Liver (tissue), 9 donors: Measurements from ENCODE around the gene NQO2. TPM values are rescaled to one million over a fixed set of nuclear protein-coding genes. Genes with fewer than 3 reads are reported as not detected.

Source experiments
- DNase-seq: peaks from one replicate; pipeline ENCODE4 v3.0.0-alpha.2; 2017; ENCODE audit warnings: low spot score
- H3K27ac ChIP-seq, 2 donors: one replicate each; pipeline ENCODE4 v1.7.0; 2013; ENCODE audit warnings: inconsistent platforms in 2 of 2, low read length in 2 of 2, control low read depth in 1 of 2, low read depth in 1 of 2, mild to moderate bottlenecking in 1 of 2
- H3K27me3 ChIP-seq, 4 donors: one replicate each; pipeline versions ENCODE4 v1.6.1 to v1.7.0; 2013; ENCODE audit warnings: low read length in 3 of 4, inconsistent platforms in 1 of 4, mild to moderate bottlenecking in 1 of 4, moderate library complexity in 1 of 4; ENCODE audit not compliant: control insufficient read depth in 4 of 4, insufficient read depth in 4 of 4
- H3K36me3 ChIP-seq, 4 donors: one replicate each; pipeline versions ENCODE4 v1.6.1 to v1.7.0; 2013; ENCODE audit warnings: low read length in 3 of 4, mild to moderate bottlenecking in 3 of 4, low read depth in 1 of 4, moderate library complexity in 1 of 4; ENCODE audit not compliant: control insufficient read depth in 4 of 4, insufficient read depth in 3 of 4
- H3K4me1 ChIP-seq, 4 donors: one replicate each; pipeline versions ENCODE4 v1.6.1 to v1.7.0; 2013; ENCODE audit warnings: low read length in 3 of 4, mild to moderate bottlenecking in 3 of 4, moderate library complexity in 1 of 4; ENCODE audit not compliant: control insufficient read depth in 4 of 4, insufficient read depth in 4 of 4
- H3K4me3 ChIP-seq, 3 donors: one replicate each; pipeline versions ENCODE4 v1.6.1 to v1.7.0; 2013; ENCODE audit warnings: low read length in 3 of 3, control low read depth in 1 of 3, low read depth in 1 of 3, mild to moderate bottlenecking in 1 of 3
- H3K9ac ChIP-seq, 2 donors: one replicate each; pipeline ENCODE4 v1.7.0; 2013; ENCODE audit warnings: low read length in 2 of 2, mild to moderate bottlenecking in 2 of 2, moderate library complexity in 2 of 2, control low read depth in 1 of 2, low read depth in 1 of 2
- H3K9me3 ChIP-seq, 4 donors: one replicate each; pipeline versions ENCODE4 v1.6.1 to v1.7.0; 2013; ENCODE audit warnings: low read length in 3 of 4; ENCODE audit not compliant: control insufficient read depth in 4 of 4
- EGR1 ChIP-seq, 2 donors: IDR thresholded peaks; 2 replicates each; pipeline ENCODE4 v1.6.1; 2016 to 2018; ENCODE audit warnings: antibody characterized with exemption in 2 of 2, low read depth in 2 of 2
- FOXA2 ChIP-seq: IDR thresholded peaks from 2 replicates; pipeline ENCODE4 v1.6.1; 2016; ENCODE audit warnings: antibody characterized with exemption
- GABPA ChIP-seq, 2 donors: IDR thresholded peaks in 1 of 2; conservative IDR thresholded peaks in 1 of 2; 2 replicates each; pipeline ENCODE4 v1.6.1; 2016; ENCODE audit warnings: antibody characterized with exemption in 2 of 2, mild to moderate bottlenecking in 1 of 2, moderate library complexity in 1 of 2
- HNF4G ChIP-seq: IDR thresholded peaks from 2 replicates; pipeline ENCODE4 v1.6.1; 2016; ENCODE audit warnings: antibody characterized with exemption
- JUND ChIP-seq, 2 donors: IDR thresholded peaks; 2 replicates each; pipeline ENCODE4 v1.6.1; 2016; ENCODE audit warnings: antibody characterized with exemption in 2 of 2
- NR2F2 ChIP-seq: IDR thresholded peaks from 2 replicates; pipeline ENCODE4 v1.6.1; 2016; ENCODE audit warnings: antibody characterized with exemption
- RAD21 ChIP-seq, 2 donors: IDR thresholded peaks; 2 replicates each; pipeline ENCODE4 v1.6.1; 2016; ENCODE audit warnings: antibody characterized with exemption in 2 of 2, mild to moderate bottlenecking in 2 of 2
- RXRA ChIP-seq, 2 donors: IDR thresholded peaks; 2 replicates each; pipeline ENCODE4 v1.6.1; 2017 to 2018; ENCODE audit warnings: antibody characterized with exemption in 2 of 2, mild to moderate bottlenecking in 1 of 2
- SP1 ChIP-seq: IDR thresholded peaks from 2 replicates; pipeline ENCODE4 v1.6.1; 2018; ENCODE audit warnings: antibody characterized with exemption, mild to moderate bottlenecking
- TAF1 ChIP-seq: conservative IDR thresholded peaks from 2 replicates; pipeline ENCODE4 v1.6.1; 2016; ENCODE audit warnings: antibody characterized with exemption, mild to moderate bottlenecking
- YY1 ChIP-seq: IDR thresholded peaks from 2 replicates; pipeline ENCODE4 v1.6.1; 2016; ENCODE audit warnings: antibody characterized with exemption, mild to moderate bottlenecking
- WGBS: extraction: QIAGEN DNeasy Blood & Tissue Kit; methylation state at CpG from one replicate; pipeline ENCODE4 v1.1.7; 2013; 5-methylcytosine and 5-hydroxymethylcytosine counted together
- polyA plus RNA-seq, 2 donors: library from polyadenylated mRNA; stranded (reverse) in 1 of 2; unstranded in 1 of 2; fragments of 200-250 nt in 1 of 2; fragments of >200 nt in 1 of 2; fragmentation: Nextera tagmentation in 1 of 2; extraction: Ambion mirVana in 1 of 2; gene quantifications; one replicate each; pipeline versions ENCODE4 v1.2.1 to v1.2.3, GENCODE V29; 2013 to 2015
- total RNA-seq, 2 donors: library from RNA; depleted of rRNA; stranded (reverse); fragments of >200 nt; gene quantifications; one replicate each; pipeline ENCODE4 v1.2.3, GENCODE V29; 2014
- TF ChIP-seq, protein P1 (sequence below): IDR thresholded peaks from 2 replicates; pipeline ENCODE4 v1.6.1; 2016; ENCODE audit warnings: antibody characterized with exemption, mild to moderate bottlenecking
- TF ChIP-seq, protein P2 (sequence below): IDR thresholded peaks from 2 replicates; pipeline ENCODE4 v1.6.1; 2016; ENCODE audit warnings: antibody characterized with exemption
- TF ChIP-seq, protein P3 (sequence below): IDR thresholded peaks from 2 replicates; pipeline ENCODE4 v1.6.1; 2016; ENCODE audit warnings: antibody characterized with exemption
- donor health status: healthy.
- donor health status: healthy.
- donor health status: healthy.
- donor health status: healthy.
- donor health status: healthy.

Gene NQO2
- total and polyA plus RNA-seq, 4 donors: 11.5 to 127 (median 92.7) TPM

DNA sequence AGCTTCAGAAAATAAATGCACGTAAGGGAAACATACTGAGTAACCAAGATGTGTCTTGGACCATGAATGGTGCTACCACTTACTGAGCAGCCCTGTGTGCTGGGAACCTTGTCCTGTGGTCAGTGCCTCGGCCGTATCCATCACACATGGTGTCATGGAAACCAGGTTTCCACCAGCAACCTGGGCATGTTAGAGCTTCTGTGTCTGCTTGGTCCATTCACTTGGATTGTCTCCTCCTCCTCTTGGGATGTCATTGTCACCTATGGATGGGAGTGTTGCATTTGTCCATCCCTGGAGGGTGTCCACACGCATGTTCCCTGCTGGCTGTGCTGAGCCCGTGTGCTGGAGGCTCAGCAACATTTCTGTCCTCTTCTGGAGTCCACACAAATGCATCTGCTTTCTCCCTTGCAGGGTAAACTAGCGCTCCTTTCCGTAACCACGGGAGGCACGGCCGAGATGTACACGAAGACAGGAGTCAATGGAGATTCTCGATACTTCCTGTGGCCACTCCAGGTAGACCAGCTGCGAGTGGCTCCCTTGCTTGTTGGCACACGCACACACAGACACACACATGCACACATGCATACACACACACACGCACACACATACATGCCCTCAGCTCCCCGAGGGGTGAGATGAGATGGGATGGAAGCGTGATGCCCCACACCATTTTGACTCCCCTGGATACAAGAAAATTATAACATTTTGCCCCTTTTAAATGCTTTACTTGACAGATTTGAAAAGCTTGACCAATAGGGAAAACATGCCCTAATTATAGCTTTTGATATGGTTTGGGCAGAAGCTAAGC, 17.0 kb downstream of the NQO2 start (continued):
- TF ChIP-seq, protein P1, sequence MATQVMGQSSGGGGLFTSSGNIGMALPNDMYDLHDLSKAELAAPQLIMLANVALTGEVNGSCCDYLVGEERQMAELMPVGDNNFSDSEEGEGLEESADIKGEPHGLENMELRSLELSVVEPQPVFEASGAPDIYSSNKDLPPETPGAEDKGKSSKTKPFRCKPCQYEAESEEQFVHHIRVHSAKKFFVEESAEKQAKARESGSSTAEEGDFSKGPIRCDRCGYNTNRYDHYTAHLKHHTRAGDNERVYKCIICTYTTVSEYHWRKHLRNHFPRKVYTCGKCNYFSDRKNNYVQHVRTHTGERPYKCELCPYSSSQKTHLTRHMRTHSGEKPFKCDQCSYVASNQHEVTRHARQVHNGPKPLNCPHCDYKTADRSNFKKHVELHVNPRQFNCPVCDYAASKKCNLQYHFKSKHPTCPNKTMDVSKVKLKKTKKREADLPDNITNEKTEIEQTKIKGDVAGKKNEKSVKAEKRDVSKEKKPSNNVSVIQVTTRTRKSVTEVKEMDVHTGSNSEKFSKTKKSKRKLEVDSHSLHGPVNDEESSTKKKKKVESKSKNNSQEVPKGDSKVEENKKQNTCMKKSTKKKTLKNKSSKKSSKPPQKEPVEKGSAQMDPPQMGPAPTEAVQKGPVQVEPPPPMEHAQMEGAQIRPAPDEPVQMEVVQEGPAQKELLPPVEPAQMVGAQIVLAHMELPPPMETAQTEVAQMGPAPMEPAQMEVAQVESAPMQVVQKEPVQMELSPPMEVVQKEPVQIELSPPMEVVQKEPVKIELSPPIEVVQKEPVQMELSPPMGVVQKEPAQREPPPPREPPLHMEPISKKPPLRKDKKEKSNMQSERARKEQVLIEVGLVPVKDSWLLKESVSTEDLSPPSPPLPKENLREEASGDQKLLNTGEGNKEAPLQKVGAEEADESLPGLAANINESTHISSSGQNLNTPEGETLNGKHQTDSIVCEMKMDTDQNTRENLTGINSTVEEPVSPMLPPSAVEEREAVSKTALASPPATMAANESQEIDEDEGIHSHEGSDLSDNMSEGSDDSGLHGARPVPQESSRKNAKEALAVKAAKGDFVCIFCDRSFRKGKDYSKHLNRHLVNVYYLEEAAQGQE: no peak
- TF ChIP-seq RXRA (IDR thresholded peaks at IDR 0.05): no peak
- TF ChIP-seq YY1: no peak
- no peak for TF ChIP-seq TAF1
- no peak for TF ChIP-seq JUND (IDR thresholded peaks at IDR 0.05)
- no peak for TF ChIP-seq FOXA2
- TF ChIP-seq HNF4G: no peak
- TF ChIP-seq, protein P2, sequence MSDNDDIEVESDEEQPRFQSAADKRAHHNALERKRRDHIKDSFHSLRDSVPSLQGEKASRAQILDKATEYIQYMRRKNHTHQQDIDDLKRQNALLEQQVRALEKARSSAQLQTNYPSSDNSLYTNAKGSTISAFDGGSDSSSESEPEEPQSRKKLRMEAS: no peak
- TF ChIP-seq, protein P3, sequence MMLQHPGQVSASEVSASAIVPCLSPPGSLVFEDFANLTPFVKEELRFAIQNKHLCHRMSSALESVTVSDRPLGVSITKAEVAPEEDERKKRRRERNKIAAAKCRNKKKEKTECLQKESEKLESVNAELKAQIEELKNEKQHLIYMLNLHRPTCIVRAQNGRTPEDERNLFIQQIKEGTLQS: no peak
- no peak for TF ChIP-seq RAD21 (IDR thresholded peaks at IDR 0.05)
- TF ChIP-seq GABPA (IDR thresholded peaks at IDR 0.05 in 1 of 2, conservative IDR thresholded peaks at IDR 0.05 in 1 of 2): no peak
- no peak for TF ChIP-seq NR2F2
- no peak for TF ChIP-seq EGR1 (IDR thresholded peaks at IDR 0.05; ENCODE audit: low read depth in 2 of 2)

DNA sequence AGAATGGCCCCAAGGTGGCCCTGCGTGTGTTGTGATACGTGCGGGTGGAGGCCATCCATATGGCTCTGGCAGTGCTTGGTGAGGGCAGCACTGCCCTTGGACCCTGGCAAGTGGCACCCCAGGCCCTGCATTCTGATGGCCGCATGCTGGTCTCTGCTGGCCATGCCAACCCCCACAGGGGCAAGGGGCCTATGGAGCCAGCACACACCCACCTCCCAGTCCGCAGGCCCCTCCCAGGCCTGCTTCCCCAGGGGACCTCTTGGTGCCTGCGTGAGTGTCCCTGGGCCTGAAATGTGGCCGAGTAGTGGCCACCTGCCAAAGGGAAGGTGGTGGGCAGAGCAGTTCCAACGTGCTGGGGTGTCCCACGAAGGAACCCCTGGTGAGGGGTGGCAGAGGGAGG, 17.6 kb downstream of the NQO2 start:
- Histone ChIP-seq H3K27ac (no peak overlapping the region), H3K9ac (no peak overlapping the region), H3K27me3 (no peaks in the 10 kb centered on the region), H3K4me1 (peaks cover 0 to 3% (median 1%) of the 10 kb centered on the region in 4 donors), H3K9me3 (no peaks in the 10 kb centered on the region), H3K4me3 (no peak overlapping the region), H3K36me3 (peaks cover 9 to 51% (median 42%) of the 10 kb centered on the region in 4 donors)
- 92% methylated on average over 9 of the region's 9 CpGs for WGBS
- TF ChIP-seq SP1: no peak
- no peak for TF ChIP-seq GABPA (IDR thresholded peaks at IDR 0.05 in 1 of 2, conservative IDR thresholded peaks at IDR 0.05 in 1 of 2)
- DNase-seq: no peak

DNA sequence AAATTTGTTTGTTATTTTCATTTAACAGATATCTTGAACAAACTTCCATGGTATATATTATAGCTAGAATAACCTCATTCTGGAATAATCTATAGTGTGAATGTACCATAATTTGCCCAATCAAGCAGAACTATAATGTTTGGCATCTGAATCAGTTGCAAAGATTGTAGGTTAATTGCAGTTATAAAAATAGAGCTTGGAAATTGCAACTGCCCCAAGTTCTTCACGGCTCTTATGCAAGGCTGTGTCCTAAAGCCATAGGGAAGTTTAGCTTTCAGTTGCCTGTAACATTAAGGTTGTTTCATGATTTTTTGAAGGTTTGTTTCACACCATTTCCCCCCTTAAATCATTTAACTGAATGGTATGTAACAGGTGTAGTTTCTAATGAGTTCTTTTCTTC, 19.4 kb downstream of the NQO2 start:
- H3K4me1 ChIP-seq: peaks cover 0 to 10% (median 0%) of the 10 kb centered on the region in 4 donors

More for the DNA sequence above, 19.4 kb downstream of the NQO2 start:
- WGBS: 74% methylated on average over 1 of the region's 1 CpG
- TF ChIP-seq, protein P1: no peak
- no peak for TF ChIP-seq GABPA (IDR thresholded peaks at IDR 0.05 in 1 of 2, conservative IDR thresholded peaks at IDR 0.05 in 1 of 2)
- TF ChIP-seq, protein P2: no peak
- H3K9me3 ChIP-seq: no peaks in the 10 kb centered on the region
- no peak overlapping the region for H3K9ac ChIP-seq
- H3K27me3 ChIP-seq: no peaks in the 10 kb centered on the region
- DNase-seq: no peak
- peaks cover 9 to 44% (median 36%) of the 10 kb centered on the region in 4 donors for H3K36me3 ChIP-seq
- H3K27ac ChIP-seq: no peak overlapping the region
- H3K4me3 ChIP-seq: no peak overlapping the region
